GM04504 (cell line): ENCODE measurements around the gene CHKA.

ENCODE experiments used
- DNase-seq: peaks from one replicate; pipeline ENCODE4 v3.0.0-alpha.2; 2012; ENCODE audit warnings: low read depth

Gene CHKA

GRCh38 chr11:68044145-68044813 is 76.9 kb downstream of the CHKA start:
- no peak for DNase-seq

- DNase-seq, result no peak
Observed at GRCh38 chr11:68043349-68044144, 77.6 kb downstream of the CHKA start.

- DNase-seq, result no peak
Observed at GRCh38 chr11:68043029-68043348, 78.2 kb downstream of the CHKA start.

- DNase-seq, result no peak
Observed at GRCh38 chr11:68042219-68043028, 78.8 kb downstream of the CHKA start.

- DNase-seq, result no peak
Observed at GRCh38 chr11:68041617-68042218, 79.5 kb downstream of the CHKA start.

GRCh38 chr11:68040957-68041591 is 80.1 kb downstream of the CHKA start:
- no peak for DNase-seq

- DNase-seq, result no peak
Observed at GRCh38 chr11:68040101-68040956, 80.9 kb downstream of the CHKA start.

GRCh38 chr11:68039526-68040086 is 81.6 kb downstream of the CHKA start:
- no peak for DNase-seq

- peak; percentile 71 for DNase-seq
Observed at GRCh38 chr11:68038718-68039525, 82.3 kb downstream of the CHKA start, which contains the start of gene TCIRG1. Gene TCIRG1, plus strand, starts transcription at chr11:68039025. Its CDS starts 2,247 bp downstream, at chr11:68041272.

GRCh38 chr11:68038226-68038717 is 82.9 kb downstream of the CHKA start:
- no peak for DNase-seq

- no peak for DNase-seq
Observed at GRCh38 chr11:68037411-68038225, 83.6 kb downstream of the CHKA start.

- DNase-seq, result no peak
Observed at GRCh38 chr11:68036717-68037239, 84.4 kb downstream of the CHKA start.

- DNase-seq, result no peak
Observed at GRCh38 chr11:68036141-68036716, 85.0 kb downstream of the CHKA start.

- DNase-seq, result no peak
Observed at GRCh38 chr11:68035266-68035876, 85.8 kb downstream of the CHKA start.

GRCh38 chr11:68033708-68034045 is 87.5 kb downstream of the CHKA start:
- no peak for DNase-seq

- no peak for DNase-seq
Observed at GRCh38 chr11:68032997-68033707, 88.0 kb downstream of the CHKA start.

- no peak for DNase-seq
Observed at GRCh38 chr11:68032003-68032402, 89.2 kb downstream of the CHKA start.
